Tongue (tissue), 2 donors: ENCODE data around the gene SLC29A1. TPM values are rescaled to one million over a fixed set of nuclear protein-coding genes. Genes with fewer than 3 reads are reported as not detected.
"Not testable (repeated sequence)": the region's sequence is repeated elsewhere in the genome, so short reads cannot be mapped to it uniquely, and the experiment has no call there.

ENCODE experiments used
- DNase-seq: peaks from one replicate; pipeline ENCODE4 v3.0.0-alpha.2; 2015
- total RNA-seq: library from RNA; depleted of rRNA; stranded (reverse); fragments of >200 nt; gene quantifications from one replicate; pipeline ENCODE4 v1.2.3, GENCODE V29; 2014

SLC29A1 gene
- total RNA-seq = 49.5 TPM

DNA sequence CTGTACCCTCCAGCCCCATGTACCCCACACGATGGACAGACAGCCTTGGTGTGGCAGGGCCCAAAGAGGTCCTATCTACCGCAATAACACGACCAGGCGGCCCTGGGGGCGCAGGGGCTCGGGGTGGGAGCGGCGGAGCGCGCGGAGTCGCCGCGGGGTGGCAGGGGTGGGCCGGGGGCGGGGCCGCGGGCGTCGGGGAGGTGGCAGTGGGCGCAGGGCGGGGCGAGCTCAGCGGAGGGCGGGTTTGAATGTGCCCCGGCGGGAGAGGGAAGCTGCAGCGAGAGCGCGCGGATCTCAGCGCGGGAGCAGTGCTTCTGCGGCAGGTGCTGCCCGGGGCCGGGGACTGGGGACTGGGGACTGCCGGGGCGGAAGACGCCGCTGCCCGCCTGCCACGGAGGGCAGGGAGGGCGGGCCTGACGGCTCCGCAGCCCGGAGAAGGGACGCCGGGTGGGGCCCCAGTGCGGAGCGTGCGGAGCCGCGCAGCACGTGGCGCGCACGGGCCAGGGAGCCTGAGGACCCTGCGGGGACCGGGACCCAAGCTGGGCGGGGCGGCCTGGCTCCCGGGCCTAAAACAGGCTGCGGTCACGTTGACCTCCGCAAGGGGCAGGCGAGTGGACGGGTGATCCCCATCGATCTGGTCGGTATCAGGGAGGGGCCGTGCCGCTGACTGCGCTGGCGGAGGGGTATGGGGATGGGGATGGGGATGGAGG lies at the start of gene SLC29A1:
TSS of gene SLC29A1 (plus strand) at position 277 of the 710 bp plus-strand sequence. CDS start 3,719 bp downstream, outside the sequence.
- DNase-seq = peak; percentile 91

DNA sequence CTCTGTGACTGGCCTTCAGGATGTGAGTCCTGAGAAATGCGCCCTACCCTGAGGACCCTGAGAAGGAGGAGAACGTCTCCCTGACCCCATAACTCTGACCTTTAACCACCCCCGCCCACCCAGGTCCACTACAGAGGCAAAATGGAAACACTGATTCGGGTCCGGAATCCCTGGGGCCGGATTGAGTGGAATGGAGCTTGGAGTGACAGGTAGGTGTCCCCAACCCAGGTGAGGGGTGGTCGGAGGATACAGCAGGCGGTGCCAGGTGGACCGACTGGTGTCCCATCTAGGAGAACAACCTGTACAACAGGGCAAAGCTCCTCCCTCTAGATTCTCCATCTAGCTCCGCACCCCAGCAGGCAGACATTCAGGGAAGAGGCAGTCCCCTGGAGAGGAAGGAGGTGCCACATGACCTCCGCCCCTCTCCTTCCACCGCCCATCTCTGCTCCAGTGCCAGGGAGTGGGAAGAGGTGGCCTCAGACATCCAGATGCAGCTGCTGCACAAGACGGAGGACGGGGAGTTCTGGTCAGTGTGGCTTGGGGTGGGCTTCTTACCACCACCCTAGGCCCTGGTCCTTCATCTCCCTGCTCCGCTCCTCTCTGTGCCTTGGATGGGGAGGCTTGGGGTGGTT lies 47.1 kb upstream of the SLC29A1 start:
- DNase-seq = no peak

DNA sequence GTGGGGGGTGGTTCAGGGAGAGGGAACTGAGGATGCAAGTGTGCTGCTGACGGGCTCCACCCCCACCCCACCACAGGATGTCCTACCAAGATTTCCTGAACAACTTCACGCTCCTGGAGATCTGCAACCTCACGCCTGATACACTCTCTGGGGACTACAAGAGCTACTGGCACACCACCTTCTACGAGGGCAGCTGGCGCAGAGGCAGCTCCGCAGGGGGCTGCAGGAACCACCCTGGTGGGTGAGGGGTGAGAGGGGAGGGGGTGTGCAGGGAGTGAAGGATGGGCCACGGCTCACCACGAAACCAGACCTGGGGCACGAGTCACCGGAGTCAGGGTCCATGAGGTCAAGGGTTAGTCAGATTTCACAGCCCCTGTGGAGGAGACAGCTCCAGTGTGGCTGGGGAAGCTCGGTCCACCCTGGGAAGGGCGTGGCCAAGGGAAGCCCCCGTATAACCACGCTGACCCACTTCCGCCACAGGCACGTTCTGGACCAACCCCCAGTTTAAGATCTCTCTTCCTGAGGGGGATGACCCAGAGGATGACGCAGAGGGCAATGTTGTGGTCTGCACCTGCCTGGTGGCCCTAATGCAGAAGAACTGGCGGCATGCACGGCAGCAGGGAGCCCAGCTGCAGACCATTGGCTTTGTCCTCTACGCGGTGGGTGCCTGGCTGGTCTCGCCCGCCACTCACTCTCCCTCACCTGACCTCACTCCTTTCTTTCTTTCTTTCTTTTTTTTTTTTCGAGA lies 46.5 kb upstream of the SLC29A1 start:
- DNase-seq = no peak

DNA sequence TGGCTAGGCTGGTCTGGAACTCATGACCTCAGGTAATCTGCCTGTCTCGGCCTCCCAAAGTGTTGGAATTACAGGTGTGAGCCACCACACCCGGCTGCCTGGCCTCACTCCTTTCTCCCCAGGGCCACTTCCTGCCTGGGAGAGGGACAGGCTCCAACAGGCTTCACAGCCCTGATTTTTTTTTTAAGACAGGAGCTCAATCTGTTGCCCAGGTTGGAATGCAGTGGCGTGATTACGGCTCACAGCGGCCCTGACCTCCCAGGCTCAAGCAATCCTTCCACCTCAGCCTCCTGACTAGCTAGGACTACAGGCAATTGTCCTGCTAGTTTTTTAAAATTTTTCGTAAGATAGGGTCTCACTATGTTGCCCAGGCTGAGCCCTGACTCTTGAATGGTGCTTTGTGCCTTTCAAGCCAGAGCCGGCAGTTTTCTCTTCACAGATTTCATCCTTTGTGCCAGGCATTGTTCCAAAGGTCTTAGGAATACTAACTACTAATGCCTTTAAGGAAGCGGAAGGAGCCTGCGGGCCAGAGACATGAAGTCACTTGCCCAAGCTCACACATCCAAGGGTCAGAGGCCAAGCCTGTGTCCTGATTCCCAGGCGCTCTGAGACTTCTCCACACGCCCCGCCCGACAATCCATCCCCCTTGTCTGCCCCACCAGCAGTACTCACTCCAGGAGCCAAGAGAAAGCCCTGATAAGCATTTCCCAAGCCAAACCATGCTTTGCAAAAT lies 45.5 kb upstream of the SLC29A1 start:
- DNase-seq = no peak

DNA sequence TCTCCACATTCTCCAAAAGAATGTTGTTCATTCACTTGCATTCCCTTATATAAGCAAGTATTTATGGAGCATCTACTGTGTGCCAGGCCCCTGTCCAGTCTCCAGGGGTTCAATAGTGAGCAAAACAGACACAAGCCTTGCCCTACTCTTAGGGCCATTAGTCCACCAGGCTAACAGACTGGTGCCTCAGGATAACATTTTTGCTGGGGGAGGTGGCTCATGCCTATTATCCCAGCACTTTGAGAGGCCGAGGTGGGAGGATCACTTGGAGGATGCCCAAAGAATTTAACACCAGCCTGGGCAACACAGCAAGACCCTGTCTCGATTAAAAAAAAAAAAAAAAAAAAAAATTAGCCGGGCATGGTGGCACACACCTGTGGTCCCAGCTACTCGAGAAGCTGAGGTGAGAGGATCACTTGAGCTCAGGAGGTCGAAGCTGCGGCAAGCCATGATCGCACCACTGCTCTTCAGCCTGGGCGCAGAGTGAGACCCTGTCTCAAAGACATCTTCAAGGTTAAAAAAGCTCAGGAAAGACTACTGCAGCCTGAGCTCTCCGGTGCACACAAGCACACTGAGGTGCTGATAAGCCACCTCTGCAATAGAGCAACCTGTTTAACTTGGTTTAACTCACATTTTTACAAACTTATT lies 44.8 kb upstream of the SLC29A1 start:
- no peak for DNase-seq

- no peak for DNase-seq
These were observed 44.3 kb upstream of the SLC29A1 start for GRCh38 chr6:44179072-44179536.

DNA sequence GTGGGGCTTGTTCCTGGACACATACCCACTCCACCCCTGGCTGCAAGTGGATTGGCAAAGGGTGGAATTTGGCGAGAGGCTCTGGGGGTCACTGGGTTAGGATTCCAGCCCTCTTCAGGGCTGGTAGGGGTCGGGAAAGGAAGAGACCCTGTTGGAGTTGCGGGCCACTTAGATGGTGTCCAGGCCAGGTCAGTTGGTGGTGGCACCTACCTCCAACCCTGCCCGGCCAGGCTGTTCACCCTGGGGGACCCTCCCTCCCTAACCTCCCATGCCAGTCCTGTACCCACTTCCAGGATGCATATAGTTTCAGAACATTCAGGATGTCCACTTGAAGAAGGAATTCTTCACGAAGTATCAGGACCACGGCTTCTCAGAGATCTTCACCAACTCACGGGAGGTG lies 43.7 kb upstream of the SLC29A1 start:
- DNase-seq = no peak

- no peak for DNase-seq
These were observed 43.0 kb upstream of the SLC29A1 start for GRCh38 chr6:44180406-44180805.

- DNase-seq = no peak
These were observed 42.5 kb upstream of the SLC29A1 start for GRCh38 chr6:44180886-44181285.

- DNase-seq = not testable (repeated sequence)
These were observed 41.6 kb upstream of the SLC29A1 start for GRCh38 chr6:44181784-44182183.

DNA sequence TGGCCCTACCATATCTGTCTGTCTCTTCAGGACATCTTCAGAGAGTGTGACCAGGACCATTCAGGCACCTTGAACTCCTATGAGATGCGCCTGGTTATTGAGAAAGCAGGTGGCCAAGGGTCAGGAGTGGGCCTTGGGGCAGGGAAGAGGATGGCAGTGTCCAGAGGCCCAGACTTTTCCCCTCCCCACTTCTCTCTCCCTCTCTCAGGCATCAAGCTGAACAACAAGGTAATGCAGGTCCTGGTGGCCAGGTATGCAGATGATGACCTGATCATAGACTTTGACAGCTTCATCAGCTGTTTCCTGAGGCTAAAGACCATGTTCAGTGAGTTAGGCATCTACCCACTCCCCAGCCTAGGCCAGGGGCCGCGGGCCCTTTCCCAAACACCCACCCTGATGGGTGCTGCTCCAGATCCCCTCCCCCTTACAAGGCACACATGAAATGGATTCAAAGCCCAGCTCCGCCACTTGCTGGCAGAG lies 40.4 kb upstream of the SLC29A1 start:
- no peak for DNase-seq

- no peak for DNase-seq
These were observed 39.6 kb upstream of the SLC29A1 start for GRCh38 chr6:44183783-44184182.

DNA sequence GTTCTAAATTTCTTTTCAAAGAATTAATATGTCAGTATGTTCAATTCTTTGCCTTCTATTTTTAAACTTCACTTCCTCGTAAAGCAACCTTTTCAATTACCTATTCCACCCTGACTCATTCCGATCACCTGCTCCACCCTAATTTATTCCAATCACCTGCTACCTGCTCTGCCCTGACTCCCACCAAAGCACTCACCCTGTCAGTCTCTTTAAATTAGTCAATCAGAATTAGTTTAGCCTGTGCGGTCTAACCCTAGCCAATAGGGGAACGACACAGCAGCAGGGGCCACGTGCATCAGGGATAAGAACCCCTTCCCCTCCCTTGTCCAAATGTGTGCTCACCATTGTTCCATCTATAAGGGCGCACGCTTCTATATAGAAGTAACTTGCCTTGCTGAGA lies 38.0 kb upstream of the SLC29A1 start:
- not testable (repeated sequence) for DNase-seq

GRCh38 chr6:44185953-44186634 lies 37.3 kb upstream of the SLC29A1 start:
- DNase-seq = peak; percentile 60

DNA sequence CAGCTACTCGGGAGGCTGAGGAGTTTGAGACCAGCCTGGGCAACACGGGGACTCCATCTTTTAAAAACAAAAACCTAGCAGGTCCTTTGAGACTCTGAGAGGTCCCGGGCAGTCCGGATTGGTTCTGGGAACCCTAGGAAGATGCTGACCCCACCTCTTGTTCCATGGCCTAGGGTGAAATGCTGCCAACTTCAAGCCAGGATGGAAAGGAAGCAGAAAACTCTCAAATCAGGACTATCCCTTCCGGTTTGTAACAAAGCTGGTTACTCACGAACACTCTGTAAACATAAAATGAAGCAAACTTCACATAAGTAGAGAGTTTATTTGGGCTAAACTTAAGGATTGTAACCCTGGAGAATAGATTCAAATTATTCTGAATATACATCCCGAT lies 36.8 kb upstream of the SLC29A1 start:
- DNase-seq = no peak

GRCh38 chr6:44188819-44189218 lies 34.6 kb upstream of the SLC29A1 start:
- DNase-seq = no peak

DNA sequence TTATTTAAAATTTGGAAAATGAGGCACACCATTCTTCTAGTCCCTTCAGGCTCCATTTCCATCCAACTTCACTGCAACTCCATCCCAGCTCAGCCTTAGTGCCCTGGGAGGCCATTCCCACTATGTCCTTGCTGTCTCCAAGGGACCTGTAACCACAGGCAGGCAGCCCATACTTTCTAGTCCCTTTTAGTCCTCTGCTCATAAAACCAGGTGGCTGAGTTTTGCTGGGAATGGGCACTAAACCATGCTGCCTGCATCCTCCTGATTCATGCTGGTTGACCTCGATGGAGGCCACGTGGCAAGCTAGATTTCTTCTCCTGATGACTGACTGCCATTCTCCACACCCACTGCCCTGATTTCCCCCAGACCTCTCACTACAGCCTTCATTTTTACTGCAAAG lies 34.1 kb upstream of the SLC29A1 start:
- DNase-seq = no peak

DNA sequence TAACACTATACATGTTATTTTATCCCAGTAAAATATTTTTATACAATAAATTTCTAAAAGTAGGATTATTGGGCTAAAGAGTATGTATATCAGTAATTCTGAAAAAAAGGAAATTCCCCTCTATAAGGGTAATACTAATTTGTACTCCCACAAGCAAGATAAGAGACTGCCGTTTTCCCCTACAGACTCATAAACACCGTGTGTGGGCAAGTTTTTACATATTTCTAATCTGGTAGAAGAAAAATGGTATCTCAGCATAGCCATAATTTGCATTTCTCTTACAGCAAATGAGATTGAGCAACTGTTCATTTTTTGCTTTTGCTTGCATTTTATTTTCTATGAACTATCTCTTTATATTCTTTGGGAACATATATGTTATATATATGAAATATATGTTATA lies 32.7 kb upstream of the SLC29A1 start:
- DNase-seq = no peak

- no peak for DNase-seq
These were observed 30.9 kb upstream of the SLC29A1 start for GRCh38 chr6:44192428-44193041.

DNA sequence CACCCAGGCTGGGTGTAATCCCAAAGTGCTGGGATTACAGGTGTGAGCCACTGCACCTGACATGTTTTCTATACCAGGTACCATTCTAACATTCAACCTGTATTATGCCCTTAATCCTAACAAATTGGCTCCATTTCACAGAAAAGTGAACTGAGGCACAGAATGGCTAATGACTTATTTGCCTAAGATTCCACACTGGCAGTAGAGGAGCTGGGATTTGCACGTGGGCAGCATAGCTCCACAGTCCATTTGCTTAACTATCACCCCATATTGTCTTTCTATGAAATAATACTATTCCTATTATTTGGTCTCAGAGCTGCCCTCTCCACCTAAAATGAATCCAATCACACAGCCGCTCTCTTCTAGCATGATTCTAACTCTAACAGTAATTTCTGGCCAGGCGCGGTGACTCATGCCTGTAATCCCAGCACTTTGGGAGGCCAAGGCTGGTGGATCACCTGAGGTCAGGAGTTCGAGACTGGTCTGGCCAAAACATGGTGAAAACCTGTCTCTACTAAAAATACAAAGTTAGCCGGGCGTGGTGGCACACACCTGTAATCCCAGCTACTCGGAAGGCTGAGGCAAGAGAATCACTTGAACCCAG lies 30.0 kb upstream of the SLC29A1 start:
- no peak for DNase-seq
